Stimulated activated CD4-positive, alpha-beta T cell treated with anti-CD3 and anti-CD28 coated beads, Interleukin-1b, Interleukin-23, amount 100 ng/mL, for 1 hour (primary cell): ENCODE measurements around the gene AKAP8.
"Not testable (repeated sequence)": the region's sequence is repeated elsewhere in the genome, so short reads cannot be mapped to it uniquely, and the experiment has no call there.

Experiments used
- DNase-seq, 2 donors: peaks; one replicate each; pipeline ENCODE4 v3.0.0-alpha.2; 2020; ENCODE audit warnings: low read depth in 2 of 2

The AKAP8 gene

DNA sequence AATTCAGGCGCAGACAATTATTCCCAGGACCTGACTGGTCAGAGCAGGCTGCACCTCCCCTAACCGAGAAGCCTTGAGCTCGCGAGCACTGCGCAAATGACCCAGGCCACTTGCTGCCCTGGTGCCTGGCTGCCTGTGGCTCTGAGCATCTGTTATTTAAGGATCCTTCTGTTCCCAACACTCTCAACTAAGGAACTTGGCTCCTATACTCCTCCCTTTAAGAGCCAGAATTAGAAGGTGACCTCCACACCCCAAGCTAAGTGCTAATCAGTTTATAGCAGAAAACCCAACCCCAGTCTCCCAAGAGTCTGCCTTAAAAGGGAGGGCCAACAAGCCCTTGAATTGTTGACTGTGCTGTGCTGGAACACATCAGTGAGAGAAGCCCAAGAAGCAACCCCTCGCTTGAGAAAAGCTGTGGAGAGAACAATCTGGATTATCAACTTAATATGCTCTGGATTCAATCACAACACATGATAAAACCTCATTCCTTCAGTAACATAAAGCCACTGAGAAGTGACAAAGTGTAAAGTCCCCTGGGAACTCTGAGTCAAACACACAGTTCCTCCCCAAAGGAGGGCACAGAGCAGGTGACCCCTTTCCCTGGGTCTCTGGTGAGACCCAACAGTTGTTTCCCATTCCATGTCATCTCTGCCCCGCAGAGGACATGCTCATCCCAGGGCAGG, 24.7 kb upstream of the AKAP8 start:
- no peak for DNase-seq

DNA sequence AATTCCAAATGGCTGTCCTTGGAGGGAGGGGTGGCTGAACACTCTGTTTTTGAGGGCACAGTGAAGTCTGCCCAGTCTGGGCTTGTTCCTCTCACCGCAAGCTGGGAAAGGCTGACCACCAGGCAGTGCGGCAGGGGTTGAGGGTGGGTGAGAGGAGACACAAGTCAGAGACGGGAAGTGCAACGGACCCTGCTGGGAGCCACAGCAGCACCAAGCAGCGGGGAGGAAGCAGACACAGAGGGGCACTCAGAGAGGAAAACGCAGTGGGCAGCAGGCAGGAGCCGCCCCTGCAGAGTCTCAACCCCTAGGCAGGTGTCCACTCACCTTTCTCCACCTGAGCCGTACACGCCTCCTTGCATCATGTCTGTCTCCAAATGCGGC, 23.6 kb upstream of the AKAP8 start:
- DNase-seq, result no peak

DNA sequence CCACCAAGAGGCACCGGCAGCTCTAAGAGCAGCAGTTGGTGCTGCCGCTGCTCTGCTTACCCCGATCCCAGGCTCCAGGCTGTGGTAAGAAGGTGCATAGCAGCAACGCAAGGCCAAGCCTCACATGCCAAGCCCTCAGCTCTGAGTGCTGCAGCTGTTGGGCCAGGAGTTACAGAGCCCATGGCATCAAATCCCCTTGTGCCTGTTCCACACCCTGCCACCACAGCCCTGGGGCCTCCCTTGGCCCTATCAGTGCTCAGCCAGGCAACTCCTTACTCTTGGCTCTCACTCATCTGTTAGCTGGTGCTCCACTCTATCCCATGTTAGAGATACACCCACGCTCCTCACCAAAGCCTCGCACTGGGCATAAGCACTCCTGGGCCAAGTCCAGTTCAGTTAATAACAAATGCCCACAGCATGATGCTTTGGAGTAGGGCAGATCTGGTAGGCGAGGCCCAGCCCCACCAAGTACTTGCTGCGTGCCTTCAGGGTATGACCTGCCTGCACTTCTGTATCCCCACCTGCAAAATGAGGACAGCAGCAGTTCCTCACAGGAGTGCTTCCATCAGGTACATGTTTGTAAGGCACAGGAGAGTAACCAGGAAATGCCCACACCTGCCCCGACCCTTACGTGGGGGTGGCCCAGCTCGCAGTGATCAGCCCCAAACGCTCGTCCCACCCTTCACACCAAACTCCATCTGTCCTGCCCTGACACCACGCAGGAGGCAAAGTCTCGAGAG, 23.0 kb upstream of the AKAP8 start:
- no peak for DNase-seq

DNA sequence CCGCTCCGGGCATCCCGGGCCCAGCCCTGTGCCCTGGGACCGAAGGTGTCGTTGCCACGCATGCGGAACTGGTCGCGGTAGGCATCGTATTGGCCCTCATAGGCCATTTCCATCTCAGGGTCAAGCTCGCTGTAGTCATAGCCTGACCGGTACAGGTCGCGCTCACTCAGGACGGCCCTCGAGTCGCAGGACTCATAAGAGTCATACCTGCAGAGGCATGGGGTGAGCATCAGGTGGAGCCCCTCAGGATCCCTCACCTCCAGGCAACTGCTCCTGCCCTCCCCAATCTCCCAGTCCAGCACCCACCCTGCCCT, 21.8 kb upstream of the AKAP8 start:
- DNase-seq, result no peak

DNA sequence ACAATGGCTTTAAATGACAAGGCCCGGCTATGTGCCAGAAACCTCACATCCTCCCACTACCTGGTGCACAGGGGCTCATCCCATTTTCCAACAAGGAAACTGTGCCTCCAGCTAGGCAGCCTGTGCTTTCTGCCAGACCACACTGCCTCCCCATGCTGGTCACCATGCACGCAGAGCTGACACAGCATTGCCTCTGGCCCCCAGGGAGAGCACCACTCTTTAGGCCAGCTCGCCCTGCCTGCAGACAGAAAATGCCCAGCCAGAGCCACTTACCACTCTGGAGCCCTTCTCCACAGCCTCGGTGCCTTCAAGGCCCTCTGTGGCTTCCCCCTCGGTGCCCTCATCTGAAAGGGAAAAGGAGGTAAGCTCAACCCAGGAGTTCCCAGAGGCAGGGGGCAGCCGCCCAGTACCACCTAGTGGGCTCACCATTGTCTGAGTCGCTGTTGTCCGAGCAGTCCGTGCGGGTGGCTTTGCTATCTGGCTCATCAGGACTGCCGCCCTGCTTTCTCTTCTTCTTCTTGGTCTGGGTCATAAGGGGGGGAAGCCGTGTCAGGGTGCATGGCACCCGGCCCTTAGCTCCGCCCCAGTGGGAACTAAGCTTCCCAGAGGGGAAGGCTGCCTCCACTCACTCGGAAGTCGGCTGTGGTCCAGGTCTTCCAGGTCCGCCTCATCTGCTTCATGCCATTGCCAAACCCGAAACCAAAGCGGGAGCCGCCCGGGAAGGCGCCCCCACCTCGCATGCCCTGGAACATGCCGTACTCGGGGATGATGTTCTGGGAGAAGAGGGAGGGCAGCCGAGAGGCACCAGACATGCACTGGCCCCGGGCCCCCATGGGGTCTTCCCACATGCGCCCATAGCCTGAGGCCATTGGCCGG, 21.2 kb upstream of the AKAP8 start:
- DNase-seq, result no peak

DNA sequence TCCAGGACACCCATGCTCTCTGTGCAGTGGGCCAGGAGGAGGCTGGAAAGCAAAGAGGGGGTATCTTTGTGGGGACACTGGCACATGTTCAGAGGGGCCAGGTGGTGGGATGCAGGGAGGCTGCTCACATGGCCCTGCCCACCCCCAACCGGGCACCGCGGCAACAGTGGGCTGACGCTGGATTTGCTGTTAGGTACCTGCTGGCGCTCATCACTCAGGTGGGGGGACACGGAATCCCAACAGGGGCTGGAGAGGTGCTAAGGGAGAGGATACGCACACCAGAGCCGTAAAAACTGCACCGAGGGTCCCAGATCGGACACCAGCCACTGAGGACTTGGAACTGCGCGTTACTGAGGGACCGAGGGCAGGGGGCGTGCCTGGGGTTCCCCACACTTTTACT, 20.0 kb upstream of the AKAP8 start:
- no peak for DNase-seq

DNA sequence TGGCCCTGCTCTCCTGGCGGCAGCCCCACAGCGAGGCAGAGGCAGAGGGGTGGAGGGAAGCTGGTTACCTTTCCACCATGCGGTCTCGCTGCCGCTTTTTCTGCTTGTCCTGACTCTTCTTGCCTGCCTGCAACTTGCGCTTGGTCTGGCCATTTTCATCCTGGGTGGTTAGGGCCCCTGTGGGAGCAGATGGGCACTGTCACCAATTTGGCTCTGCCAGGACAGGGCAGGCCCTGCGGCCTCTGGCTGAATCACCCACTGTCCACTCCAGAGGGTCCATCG, 19.6 kb upstream of the AKAP8 start:
- no peak for DNase-seq

DNA sequence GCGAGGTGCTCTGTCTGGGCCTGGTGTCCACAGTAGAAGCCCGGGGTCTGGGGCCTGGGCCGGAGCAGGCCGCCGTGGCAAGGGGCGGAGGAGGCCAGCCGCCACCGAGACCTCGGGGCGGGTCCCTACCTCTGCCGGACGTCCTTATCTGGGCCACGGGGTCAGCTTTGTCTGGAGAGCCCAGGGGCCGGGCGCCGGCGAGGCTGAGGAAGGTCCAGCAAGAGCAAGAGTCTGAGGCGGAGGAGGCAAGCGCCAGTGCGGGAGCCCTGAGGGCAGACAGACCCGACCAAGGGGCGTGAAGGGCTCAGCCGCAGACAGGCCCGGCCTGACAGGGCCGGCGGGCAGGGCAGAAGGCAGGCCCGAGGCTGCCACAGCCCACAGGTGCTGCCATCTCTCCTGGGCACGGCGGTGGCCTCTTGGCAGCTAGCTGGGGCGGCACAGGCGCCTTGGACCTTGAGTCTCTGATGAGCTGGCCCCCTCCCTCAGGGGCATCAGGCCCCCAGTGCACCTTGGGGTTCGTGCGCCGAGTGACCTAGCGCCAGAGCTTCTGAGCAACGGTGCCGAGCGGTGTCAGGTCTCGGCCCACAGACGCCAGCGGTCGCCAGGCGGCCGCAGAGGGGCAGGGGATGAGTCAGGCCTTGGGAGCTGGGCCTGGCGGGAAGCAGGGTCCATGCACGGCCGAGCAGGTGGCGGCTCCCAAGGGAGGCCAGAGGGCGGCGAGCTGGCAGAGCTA, 19.1 kb upstream of the AKAP8 start:
- DNase-seq, result no peak

DNA sequence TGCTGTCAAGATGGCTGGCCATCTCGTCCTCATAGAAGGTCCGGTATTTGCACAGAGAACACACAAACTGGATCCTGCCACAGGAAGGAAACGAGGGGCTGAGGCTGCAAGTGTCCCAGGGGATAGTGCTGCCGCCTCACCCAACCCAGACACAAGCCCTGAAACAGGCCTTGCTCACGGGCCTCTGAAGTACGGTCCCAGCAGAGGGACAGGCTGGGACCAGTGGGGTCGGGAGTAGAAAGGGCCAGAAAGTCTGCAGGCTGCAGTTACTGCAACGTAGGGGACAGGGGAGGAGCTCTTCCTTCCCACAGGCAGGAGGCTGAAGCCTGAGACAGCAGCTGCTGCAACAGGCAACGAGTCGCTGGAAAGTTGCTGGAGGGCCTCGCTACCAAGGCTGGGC, 18.2 kb upstream of the AKAP8 start:
- no peak for DNase-seq

DNA sequence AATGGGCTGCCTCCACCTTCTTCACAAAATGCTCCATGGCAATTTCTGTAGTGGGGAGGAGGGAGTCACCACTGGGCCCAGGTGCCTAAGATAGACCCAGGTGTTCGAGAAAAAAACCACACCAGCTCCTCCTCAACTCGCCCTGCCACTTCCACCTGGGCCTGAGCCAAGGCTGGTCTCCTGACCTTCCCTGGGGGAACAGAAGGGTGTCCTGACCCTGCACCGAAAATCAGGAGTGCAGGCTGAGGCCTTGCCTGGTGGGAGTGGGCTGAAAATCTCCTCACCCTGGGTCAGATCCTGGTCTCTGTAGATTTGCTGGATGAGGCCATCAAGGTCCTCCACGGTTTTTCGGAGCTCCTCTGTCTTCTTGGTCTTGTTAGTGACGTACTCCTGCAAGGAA, 17.6 kb upstream of the AKAP8 start:
- DNase-seq, result no peak

DNA sequence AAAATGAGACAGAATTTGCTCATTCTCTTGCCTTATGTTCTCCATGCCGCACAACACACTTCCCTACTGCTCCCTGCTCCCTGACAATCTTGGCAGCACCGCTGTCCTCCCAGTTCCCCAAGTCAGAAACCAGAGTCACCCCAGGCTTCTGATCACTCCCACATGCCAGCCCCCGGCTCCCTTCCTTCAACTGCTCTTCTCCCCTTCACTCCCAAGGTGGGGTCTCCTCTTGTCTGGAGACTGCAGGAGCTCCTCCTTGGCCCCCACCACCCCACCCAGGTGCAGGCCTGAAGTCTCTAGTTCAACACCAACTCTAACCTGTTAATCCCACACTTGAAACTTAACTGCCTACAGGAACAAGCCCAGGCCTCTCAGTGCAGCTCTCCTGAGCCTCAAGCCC, 16.8 kb upstream of the AKAP8 start:
- DNase-seq, result no peak

DNA sequence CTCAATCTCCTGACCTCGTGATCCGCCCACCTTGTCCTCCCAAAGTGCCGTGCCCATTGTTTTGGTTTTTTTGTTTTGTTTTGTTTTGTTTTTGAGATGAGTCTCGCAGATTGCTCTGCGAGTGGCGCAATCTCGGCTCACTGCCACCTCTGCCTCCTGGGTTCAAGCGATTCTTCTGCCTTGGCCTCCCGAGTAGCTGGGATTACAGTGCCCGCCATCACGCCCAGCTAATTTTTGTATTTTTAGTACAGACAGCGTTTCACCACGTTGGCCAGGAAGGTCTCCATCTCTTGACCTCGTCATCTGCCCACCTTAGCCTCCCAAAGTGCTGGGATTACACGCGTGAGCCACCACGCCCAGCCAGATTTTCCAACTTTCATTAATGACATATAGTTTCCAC, 15.7 kb upstream of the AKAP8 start:
- not testable (repeated sequence) for DNase-seq

DNA sequence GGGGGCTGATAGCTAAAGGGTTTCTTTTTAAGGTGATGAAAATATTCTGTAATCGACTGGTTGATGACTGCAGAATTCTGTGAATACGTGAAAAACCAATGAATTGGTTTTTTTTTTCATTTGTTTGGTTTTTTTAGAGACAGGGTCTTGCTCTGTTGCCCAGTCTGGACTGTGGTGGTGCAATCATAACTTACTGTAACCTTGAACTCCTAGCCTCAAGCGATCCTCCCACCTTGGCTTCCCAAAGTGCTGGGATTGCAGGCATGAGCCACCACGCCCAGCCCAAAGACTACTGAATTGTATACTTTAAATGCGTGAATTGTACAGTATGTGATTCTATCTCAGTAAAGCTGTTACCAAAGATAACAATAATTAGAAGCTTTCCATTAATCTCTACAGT, 14.8 kb upstream of the AKAP8 start:
- DNase-seq, result no peak

DNA sequence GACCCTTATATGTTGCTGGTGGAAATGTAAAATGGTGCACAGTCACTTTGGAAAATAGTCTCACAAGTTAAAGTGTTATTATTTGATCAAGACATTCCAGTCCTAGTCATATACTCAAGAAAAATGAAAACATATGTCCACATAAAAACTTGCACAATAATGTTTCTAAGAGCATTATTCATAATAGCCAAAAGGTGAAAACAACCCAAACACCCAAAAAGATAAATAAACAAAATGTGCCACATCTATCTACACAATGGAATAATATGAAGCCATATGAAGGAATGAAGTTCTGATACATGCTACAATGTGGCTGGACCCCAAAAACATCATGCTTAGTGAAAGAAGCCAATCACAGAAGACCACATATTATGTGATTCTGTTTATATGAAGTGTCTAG, 14.4 kb upstream of the AKAP8 start:
- DNase-seq, result no peak

DNA sequence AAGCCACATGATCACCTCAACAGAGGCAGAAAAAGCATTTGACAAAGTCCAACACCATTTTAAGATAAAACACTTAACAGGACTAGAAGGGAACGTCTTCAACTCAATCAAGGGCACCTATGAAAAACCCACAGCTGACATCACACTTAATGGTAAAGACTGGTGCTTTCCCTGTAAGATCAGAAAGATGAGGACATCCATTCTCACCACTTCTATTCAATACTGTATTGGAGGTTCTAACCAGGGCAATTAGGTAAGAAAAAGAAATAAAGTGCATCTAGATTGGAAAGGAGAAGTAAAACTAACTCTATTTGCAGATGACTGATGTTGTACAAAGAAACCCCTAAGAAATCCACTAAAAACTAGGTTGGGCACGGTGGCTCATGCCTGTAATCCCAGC, 11.2 kb upstream of the AKAP8 start:
- DNase-seq, result no peak

DNA sequence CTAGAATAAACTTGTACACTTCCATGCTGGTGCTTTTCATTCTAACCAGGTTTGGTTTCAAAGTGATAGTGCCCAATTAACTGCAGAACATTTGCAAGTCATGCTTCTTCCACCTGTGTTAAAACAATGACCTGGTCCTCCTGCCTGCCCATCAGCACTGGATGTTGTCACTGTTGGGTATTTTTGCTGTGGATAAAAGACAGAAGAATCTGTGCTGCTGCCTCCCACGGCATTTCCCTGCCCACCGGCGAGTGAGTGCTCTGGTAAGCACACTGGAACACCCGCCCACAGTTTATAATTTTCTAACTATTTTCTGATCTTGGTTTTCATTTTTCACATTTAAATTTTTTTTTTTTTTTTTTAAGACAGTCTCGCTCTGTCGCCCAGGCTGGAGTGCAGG, 2.3 kb upstream of the AKAP8 start:
- DNase-seq, result no peak

DNA sequence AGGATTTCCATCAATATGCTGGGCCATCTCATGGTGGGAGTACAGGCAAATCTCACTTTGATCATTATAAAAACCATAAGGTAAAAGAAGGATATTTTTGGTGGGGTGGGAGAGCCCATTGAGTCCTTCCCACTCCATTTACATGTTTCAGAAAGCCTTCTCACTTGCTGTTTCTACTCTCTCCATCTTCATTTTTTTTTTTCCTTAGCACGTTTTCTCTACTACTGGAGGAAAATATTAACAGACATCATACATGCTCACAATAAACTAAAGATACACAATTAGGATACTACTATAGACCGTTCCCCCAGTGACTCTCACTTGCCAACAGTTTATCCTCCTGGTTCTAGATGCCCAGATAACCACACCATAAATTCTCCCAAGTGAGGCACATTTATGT, 1.8 kb upstream of the AKAP8 start:
- DNase-seq, result no peak

DNA sequence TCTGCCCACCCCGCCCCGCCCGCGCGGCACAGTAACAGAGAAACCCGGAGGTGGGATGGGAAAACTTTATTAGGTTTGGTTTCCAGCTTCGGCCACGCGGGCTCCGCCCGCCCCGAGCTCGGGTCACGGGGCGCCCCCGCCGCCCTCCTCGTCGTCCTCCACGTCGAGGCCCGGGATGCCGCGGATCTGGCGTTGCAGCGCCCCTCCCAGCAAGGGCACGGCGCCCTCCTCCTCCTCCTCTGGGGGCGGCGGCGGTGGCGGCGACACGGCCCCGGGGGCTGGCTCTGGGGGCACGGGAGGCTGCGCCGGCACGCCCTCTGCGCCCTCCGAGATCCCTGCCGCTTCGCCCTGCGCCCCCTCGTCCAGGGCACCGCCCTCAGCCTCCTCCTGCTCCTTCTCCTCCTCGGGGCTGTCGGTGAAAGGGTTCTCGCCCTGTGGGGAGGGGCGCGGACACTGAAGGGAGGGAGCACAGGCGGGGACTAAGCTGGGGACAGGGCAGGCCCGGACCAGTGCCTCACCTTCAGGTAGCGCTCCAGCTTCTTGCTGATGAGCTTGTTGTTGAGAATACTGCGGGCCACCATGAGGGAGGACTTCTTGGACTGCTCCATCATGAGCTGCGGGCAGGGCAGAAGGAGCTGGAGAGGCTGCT, 536 bp upstream of the AKAP8 start:
- DNase-seq, result no peak

DNA sequence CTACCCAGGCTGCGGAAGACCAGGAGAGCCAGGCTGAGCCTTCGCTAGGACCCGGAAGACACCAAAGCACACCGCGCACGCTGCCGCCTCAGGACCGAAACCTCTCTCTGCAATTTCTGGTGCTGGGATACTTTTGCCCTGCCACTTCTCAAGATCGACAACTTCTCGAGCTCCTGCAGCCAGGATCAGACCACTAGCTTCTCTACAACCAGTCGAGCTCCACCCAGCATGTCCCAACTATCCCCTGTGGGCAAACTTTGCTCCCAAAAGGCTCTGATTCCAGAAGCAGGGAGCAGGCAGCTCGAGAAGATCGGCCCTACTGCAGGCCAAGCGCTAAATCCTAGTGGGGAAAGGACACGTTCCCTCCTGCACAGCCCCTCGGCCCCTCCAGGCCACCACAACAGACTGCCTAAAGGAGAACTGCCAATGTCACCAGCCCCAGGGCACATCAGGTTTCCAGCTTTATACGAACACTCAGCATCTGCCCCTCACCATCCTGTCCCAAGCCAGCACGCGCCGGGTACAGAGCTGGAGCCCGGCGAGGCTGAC, 979 bp downstream of the AKAP8 start:
- no peak for DNase-seq

DNA sequence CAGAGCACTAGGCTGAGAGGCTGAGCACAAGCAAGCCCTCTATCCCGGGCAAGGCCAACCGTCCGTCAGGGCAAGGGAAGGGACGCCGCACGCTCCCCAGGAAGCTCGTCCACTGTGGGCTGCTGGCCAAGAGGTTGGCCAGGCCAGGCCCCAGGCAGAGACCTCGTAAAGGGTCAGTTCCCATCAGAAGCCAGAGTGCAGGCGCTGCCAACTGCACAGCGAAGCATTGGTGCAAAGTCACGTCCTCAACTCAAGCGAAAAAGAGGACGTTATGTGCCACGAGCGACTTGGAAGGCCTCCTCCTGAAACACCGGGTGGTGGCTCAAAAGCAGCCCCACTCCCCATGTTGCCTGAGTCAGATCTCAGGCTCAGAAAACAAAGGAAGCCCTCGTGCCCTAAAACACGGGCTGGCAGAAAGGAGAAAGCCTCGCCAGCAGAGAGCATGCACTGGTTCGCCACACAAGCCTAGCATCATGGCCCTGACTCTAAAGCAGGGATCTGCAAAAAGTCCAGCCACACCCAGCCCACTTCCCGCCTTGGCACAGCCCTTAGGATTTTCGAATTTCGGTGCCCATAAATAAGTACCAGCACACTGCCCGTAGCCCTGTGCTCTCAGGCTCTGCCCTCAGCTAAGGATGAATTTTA, 4.7 kb downstream of the AKAP8 start:
- DNase-seq, result no peak

DNA sequence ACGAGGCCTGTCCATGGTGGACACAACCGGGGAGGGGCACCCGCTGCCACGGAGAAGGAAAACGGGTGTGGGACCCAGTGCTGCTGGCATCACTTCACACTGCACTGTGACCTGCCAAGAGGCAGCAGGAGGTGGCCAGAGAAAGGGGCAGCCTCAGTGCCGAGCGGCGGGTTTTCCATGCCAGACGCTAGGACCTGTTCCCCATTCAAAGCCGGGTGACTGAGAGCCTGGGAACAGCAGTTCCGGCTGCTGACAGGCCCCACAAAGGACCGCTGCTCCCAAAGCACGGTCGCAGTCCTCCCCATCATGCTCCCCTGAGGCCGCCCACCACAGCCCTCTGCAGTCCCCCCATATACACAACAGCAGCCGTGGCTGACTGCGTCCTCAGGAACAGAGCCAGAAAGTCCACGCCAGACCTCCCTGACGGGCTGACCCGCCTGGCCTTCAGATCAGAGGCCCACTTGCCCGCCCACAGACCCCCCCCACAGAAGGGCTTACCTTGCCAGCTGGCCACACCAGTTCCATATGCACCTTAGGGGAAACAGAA, 5.4 kb downstream of the AKAP8 start:
- DNase-seq, result no peak
